Esophagus muscularis mucosa (tissue), 3 donors: ENCODE data around the gene AP2B1.

Experiments used
- CTCF ChIP-seq, 3 experiments: fragments of 200-600 bp in 2 of 3; fragments of 450-650 bp in 1 of 3; sonication (generic) in 2 of 3; IDR thresholded peaks; one replicate each; pipeline ENCODE4 v1.5.1; 2017 to 2019; ENCODE audit warnings: antibody characterized with exemption in 3 of 3, mild to moderate bottlenecking in 2 of 3, moderate library complexity in 1 of 3
- POLR2A ChIP-seq: fragments of 450-650 bp; IDR thresholded peaks from one replicate; pipeline ENCODE4 v1.6.1; 2017; ENCODE audit warnings: antibody characterized with exemption, moderate library complexity, mild to moderate bottlenecking, low read depth

DNA sequence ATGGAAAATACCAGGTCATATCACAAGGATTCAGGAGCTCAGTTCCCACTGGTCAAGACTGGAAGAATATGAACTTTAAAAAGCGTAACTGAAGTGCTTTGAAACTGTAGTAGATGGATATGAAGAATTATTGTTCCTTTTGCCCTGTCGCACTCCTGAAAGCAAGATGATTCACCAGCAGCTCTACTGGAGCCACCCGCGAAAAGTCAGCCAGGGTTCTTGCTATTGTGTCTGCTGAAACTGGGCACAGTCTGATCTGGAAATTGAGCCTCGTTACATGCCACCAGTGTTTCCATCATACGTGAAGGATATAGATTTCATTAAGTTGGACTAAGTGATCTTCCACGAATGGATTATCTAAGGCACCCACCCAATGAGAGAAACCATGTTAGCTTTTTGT lies 16.6 kb downstream of the AP2B1 start:
- no peak for TF ChIP-seq CTCF (IDR thresholded peaks at IDR 0.05)
- TF ChIP-seq POLR2A, result no peak
